ENCODE measurements around the gene DSCAM.

DSCAM gene

GRCh38 chr21:40569357-40569756, 277.6 kb downstream of the DSCAM start:
- H3K4me1 ChIP-seq (ENCODE audit: control insufficient read depth, low read depth, low read length): peaks cover 2% of the 10 kb centered on the region
- no peak overlapping the region for H4K8ac ChIP-seq (ENCODE audit: low read depth, low read length)
- no CpG with 5 or more reads among the region's 7 CpGs for WGBS (ENCODE audit: extremely low coverage, insufficient coverage, low lambda C conversion rate)
- no peak overlapping the region for H3K9ac ChIP-seq (ENCODE audit: low read length)
- H3K4me3 ChIP-seq (ENCODE audit: low read length): no peak overlapping the region
- H2BK15ac ChIP-seq (replicated peaks; ENCODE audit: low read depth): no peak overlapping the region
- peak overlapping the region; percentile 49 for H2BK120ac ChIP-seq (ENCODE audit: low read depth, low read length)
- H3K79me1 ChIP-seq (ENCODE audit: low read length): no peaks in the 10 kb centered on the region
- no peak overlapping the region for H4K5ac ChIP-seq (ENCODE audit: low read length)
- no peaks in the 10 kb centered on the region for H3K27me3 ChIP-seq (ENCODE audit: insufficient read depth, low read length, poor library complexity)
- no peaks in the 10 kb centered on the region for H3K79me2 ChIP-seq (ENCODE audit: control insufficient read depth, insufficient read depth, low read length)
- no peak overlapping the region for H2BK5ac ChIP-seq (ENCODE audit: low read length)
- H3K18ac ChIP-seq (ENCODE audit: low read length): no peak overlapping the region
- no peak overlapping the region for H3K27ac ChIP-seq (ENCODE audit: low read depth, low read length)
- H3K4ac ChIP-seq (ENCODE audit: low read depth, low read length): no peak overlapping the region
- DNase-seq: no peak
- H3K36me3 ChIP-seq (ENCODE audit: control insufficient read depth, insufficient read depth, low read length): no peaks in the 10 kb centered on the region
- no peak overlapping the region for H3K23ac ChIP-seq (ENCODE audit: low read length)
- no peak overlapping the region for H3K56ac ChIP-seq (ENCODE audit: low read length)
- H2AK5ac ChIP-seq (ENCODE audit: low read length): no peak overlapping the region
- H3K4me2 ChIP-seq (ENCODE audit: low read length): no peak overlapping the region

- H3K23ac ChIP-seq (ENCODE audit: low read length): no peak overlapping the region
- no peak overlapping the region for H2BK5ac ChIP-seq (ENCODE audit: low read length)
- no peak for DNase-seq
- H2BK120ac ChIP-seq (ENCODE audit: low read depth, low read length): no peak overlapping the region
- peak overlapping the region; percentile 6 for H3K18ac ChIP-seq (ENCODE audit: low read length)
- H3K27ac ChIP-seq (ENCODE audit: low read depth, low read length): no peak overlapping the region
- H3K4me1 ChIP-seq (ENCODE audit: control insufficient read depth, low read depth, low read length): peaks cover 2% of the 10 kb centered on the region
- no CpG with 5 or more reads among the region's 1 CpG for WGBS (ENCODE audit: extremely low coverage, insufficient coverage, low lambda C conversion rate)
- no peak overlapping the region for H4K8ac ChIP-seq (ENCODE audit: low read depth, low read length)
- no peak overlapping the region for H3K9ac ChIP-seq (ENCODE audit: low read length)
- H3K4ac ChIP-seq (ENCODE audit: low read depth, low read length): peak overlapping the region; percentile 22
- H3K56ac ChIP-seq (ENCODE audit: low read length): no peak overlapping the region
- H3K36me3 ChIP-seq (ENCODE audit: control insufficient read depth, insufficient read depth, low read length): no peaks in the 10 kb centered on the region
- H3K4me3 ChIP-seq (ENCODE audit: low read length): no peak overlapping the region
- no peaks in the 10 kb centered on the region for H3K79me2 ChIP-seq (ENCODE audit: control insufficient read depth, insufficient read depth, low read length)
- no peak overlapping the region for H4K5ac ChIP-seq (ENCODE audit: low read length)
- no peaks in the 10 kb centered on the region for H3K79me1 ChIP-seq (ENCODE audit: low read length)
- no peak overlapping the region for H2BK15ac ChIP-seq (replicated peaks; ENCODE audit: low read depth)
- H3K4me2 ChIP-seq (ENCODE audit: low read length): no peak overlapping the region
- H2AK5ac ChIP-seq (ENCODE audit: low read length): no peak overlapping the region
- H3K27me3 ChIP-seq (ENCODE audit: insufficient read depth, low read length, poor library complexity): no peaks in the 10 kb centered on the region
Observed at GRCh38 chr21:40568807-40569206, 278.2 kb downstream of the DSCAM start.

DNA sequence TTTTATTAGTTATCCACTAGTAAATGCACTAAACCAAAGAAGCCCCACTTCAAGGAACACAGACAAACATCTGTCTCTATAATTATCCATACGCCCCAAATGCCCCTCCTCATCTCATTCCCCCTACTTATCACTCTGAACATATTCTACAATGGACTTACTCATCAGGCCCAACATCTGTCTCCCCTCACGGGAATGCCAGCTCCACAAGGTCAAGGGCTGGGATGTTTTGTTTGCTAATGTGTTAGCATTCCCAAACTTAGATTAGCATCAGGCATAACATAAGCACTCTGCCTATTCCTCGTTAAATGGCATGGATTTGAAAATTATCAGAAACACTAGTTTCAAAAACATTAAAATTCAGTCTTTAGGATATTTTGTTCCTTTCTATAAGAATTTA, 279.5 kb downstream of the DSCAM start:
- H3K23ac ChIP-seq (ENCODE audit: low read length): no peak overlapping the region
- no peak overlapping the region for H4K8ac ChIP-seq (ENCODE audit: low read depth, low read length)
- H3K4me3 ChIP-seq (ENCODE audit: low read length): no peak overlapping the region
- H3K27ac ChIP-seq (ENCODE audit: low read depth, low read length): no peak overlapping the region
- no peak overlapping the region for H3K4ac ChIP-seq (ENCODE audit: low read depth, low read length)
- peak; percentile 84 for DNase-seq
- no peak overlapping the region for H3K9ac ChIP-seq (ENCODE audit: low read length)
- no peaks in the 10 kb centered on the region for H3K79me1 ChIP-seq (ENCODE audit: low read length)
- no peaks in the 10 kb centered on the region for H3K27me3 ChIP-seq (ENCODE audit: insufficient read depth, low read length, poor library complexity)
- no CpG with 5 or more reads among the region's 3 CpGs for WGBS (ENCODE audit: extremely low coverage, insufficient coverage, low lambda C conversion rate)
- peak overlapping the region; percentile 52 for H3K18ac ChIP-seq (ENCODE audit: low read length)
- H3K36me3 ChIP-seq (ENCODE audit: control insufficient read depth, insufficient read depth, low read length): no peaks in the 10 kb centered on the region
- no peak overlapping the region for H2BK15ac ChIP-seq (replicated peaks; ENCODE audit: low read depth)
- no peak overlapping the region for H2BK5ac ChIP-seq (ENCODE audit: low read length)
- H3K4me1 ChIP-seq (ENCODE audit: control insufficient read depth, low read depth, low read length): peaks cover 2% of the 10 kb centered on the region
- no peak overlapping the region for H2AK5ac ChIP-seq (ENCODE audit: low read length)
- no peaks in the 10 kb centered on the region for H3K79me2 ChIP-seq (ENCODE audit: control insufficient read depth, insufficient read depth, low read length)
- no peak overlapping the region for H4K5ac ChIP-seq (ENCODE audit: low read length)
- no peak overlapping the region for H3K4me2 ChIP-seq (ENCODE audit: low read length)
- no peak overlapping the region for H3K56ac ChIP-seq (ENCODE audit: low read length)
- H2BK120ac ChIP-seq (ENCODE audit: low read depth, low read length): no peak overlapping the region

GRCh38 chr21:40566486-40566885, 280.5 kb downstream of the DSCAM start:
- H3K27ac ChIP-seq (ENCODE audit: low read depth, low read length): no peak overlapping the region
- 100% methylated on average over 1 of the region's 1 CpG for WGBS (ENCODE audit: extremely low coverage, insufficient coverage, low lambda C conversion rate)
- H2BK15ac ChIP-seq (replicated peaks; ENCODE audit: low read depth): no peak overlapping the region
- H3K79me1 ChIP-seq (ENCODE audit: low read length): no peaks in the 10 kb centered on the region
- H2BK120ac ChIP-seq (ENCODE audit: low read depth, low read length): no peak overlapping the region
- peak overlapping the region; percentile 40 for H3K4ac ChIP-seq (ENCODE audit: low read depth, low read length)
- H2BK5ac ChIP-seq (ENCODE audit: low read length): no peak overlapping the region
- H3K4me2 ChIP-seq (ENCODE audit: low read length): no peak overlapping the region
- no peak overlapping the region for H2AK5ac ChIP-seq (ENCODE audit: low read length)
- H3K36me3 ChIP-seq (ENCODE audit: control insufficient read depth, insufficient read depth, low read length): no peaks in the 10 kb centered on the region
- H4K5ac ChIP-seq (ENCODE audit: low read length): no peak overlapping the region
- H3K9ac ChIP-seq (ENCODE audit: low read length): no peak overlapping the region
- H3K56ac ChIP-seq (ENCODE audit: low read length): no peak overlapping the region
- DNase-seq: no peak
- peaks cover 2% of the 10 kb centered on the region for H3K4me1 ChIP-seq (ENCODE audit: control insufficient read depth, low read depth, low read length)
- H3K23ac ChIP-seq (ENCODE audit: low read length): no peak overlapping the region
- H4K8ac ChIP-seq (ENCODE audit: low read depth, low read length): no peak overlapping the region
- no peaks in the 10 kb centered on the region for H3K79me2 ChIP-seq (ENCODE audit: control insufficient read depth, insufficient read depth, low read length)
- H3K4me3 ChIP-seq (ENCODE audit: low read length): no peak overlapping the region
- H3K18ac ChIP-seq (ENCODE audit: low read length): no peak overlapping the region
- no peaks in the 10 kb centered on the region for H3K27me3 ChIP-seq (ENCODE audit: insufficient read depth, low read length, poor library complexity)

DNA sequence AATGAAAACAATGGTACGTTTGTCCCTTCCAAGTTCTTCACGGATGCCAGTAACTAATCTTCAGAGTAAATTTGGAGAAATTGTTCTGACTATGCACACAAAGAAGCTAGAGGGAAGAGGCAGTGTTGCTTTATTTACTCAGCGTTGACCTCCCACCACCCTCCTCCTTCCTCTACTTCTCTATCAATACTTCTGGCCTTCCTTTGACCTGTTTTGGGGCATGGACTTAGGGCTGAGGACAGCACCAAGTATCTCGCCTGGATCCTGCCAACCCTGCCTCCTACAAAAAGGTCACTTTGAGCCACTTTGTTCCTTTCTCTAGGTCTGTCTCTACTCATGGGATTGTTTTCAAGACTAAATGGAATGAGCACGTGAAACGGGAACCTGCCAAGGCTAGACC, 282.6 kb downstream of the DSCAM start:
- H3K18ac ChIP-seq (ENCODE audit: low read length): no peak overlapping the region
- no CpG with 5 or more reads among the region's 6 CpGs for WGBS (ENCODE audit: extremely low coverage, insufficient coverage, low lambda C conversion rate)
- H4K8ac ChIP-seq (ENCODE audit: low read depth, low read length): no peak overlapping the region
- H2BK120ac ChIP-seq (ENCODE audit: low read depth, low read length): no peak overlapping the region
- no peaks in the 10 kb centered on the region for H3K79me2 ChIP-seq (ENCODE audit: control insufficient read depth, insufficient read depth, low read length)
- no peak overlapping the region for H2BK5ac ChIP-seq (ENCODE audit: low read length)
- H3K27me3 ChIP-seq (ENCODE audit: insufficient read depth, low read length, poor library complexity): no peaks in the 10 kb centered on the region
- no peak overlapping the region for H3K27ac ChIP-seq (ENCODE audit: low read depth, low read length)
- no peak overlapping the region for H4K5ac ChIP-seq (ENCODE audit: low read length)
- H3K9ac ChIP-seq (ENCODE audit: low read length): no peak overlapping the region
- no peak overlapping the region for H3K4me3 ChIP-seq (ENCODE audit: low read length)
- no peaks in the 10 kb centered on the region for H3K79me1 ChIP-seq (ENCODE audit: low read length)
- no peak overlapping the region for H3K23ac ChIP-seq (ENCODE audit: low read length)
- H3K4ac ChIP-seq (ENCODE audit: low read depth, low read length): no peak overlapping the region
- DNase-seq: no peak
- H3K36me3 ChIP-seq (ENCODE audit: control insufficient read depth, insufficient read depth, low read length): no peaks in the 10 kb centered on the region
- H2AK5ac ChIP-seq (ENCODE audit: low read length): no peak overlapping the region
- peaks cover 2% of the 10 kb centered on the region for H3K4me1 ChIP-seq (ENCODE audit: control insufficient read depth, low read depth, low read length)
- no peak overlapping the region for H2BK15ac ChIP-seq (replicated peaks; ENCODE audit: low read depth)
- H3K4me2 ChIP-seq (ENCODE audit: low read length): no peak overlapping the region
- no peak overlapping the region for H3K56ac ChIP-seq (ENCODE audit: low read length)

- Histone ChIP-seq H3K4me2 (ENCODE audit: low read length) (no peak overlapping the region), H3K4ac (ENCODE audit: low read depth, low read length) (no peak overlapping the region), H3K79me1 (ENCODE audit: low read length) (no peaks in the 10 kb centered on the region), H2BK5ac (ENCODE audit: low read length) (no peak overlapping the region), H3K4me3 (ENCODE audit: low read length) (no peak overlapping the region), H4K8ac (ENCODE audit: low read depth, low read length) (no peak overlapping the region), H3K23ac (ENCODE audit: low read length) (no peak overlapping the region), H4K5ac (ENCODE audit: low read length) (no peak overlapping the region), H3K18ac (ENCODE audit: low read length) (no peak overlapping the region), H3K56ac (ENCODE audit: low read length) (no peak overlapping the region), H2BK15ac (replicated peaks; ENCODE audit: low read depth) (no peak overlapping the region), H3K27ac (ENCODE audit: low read depth, low read length) (no peak overlapping the region), H3K36me3 (ENCODE audit: control insufficient read depth, insufficient read depth, low read length) (no peaks in the 10 kb centered on the region), H3K27me3 (ENCODE audit: insufficient read depth, low read length, poor library complexity) (no peaks in the 10 kb centered on the region), H3K9ac (ENCODE audit: low read length) (no peak overlapping the region), H2BK120ac (ENCODE audit: low read depth, low read length) (no peak overlapping the region), H2AK5ac (ENCODE audit: low read length) (no peak overlapping the region), H3K79me2 (ENCODE audit: control insufficient read depth, insufficient read depth, low read length) (no peaks in the 10 kb centered on the region), H3K4me1 (ENCODE audit: control insufficient read depth, low read depth, low read length) (peaks cover 2% of the 10 kb centered on the region)
- WGBS (ENCODE audit: extremely low coverage, insufficient coverage, low lambda C conversion rate): no CpG with 5 or more reads among the region's 4 CpGs
- DNase-seq: no peak
Observed at GRCh38 chr21:40563900-40564299, 283.1 kb downstream of the DSCAM start.
